ENCODE data around the gene SCAMP2. TPM values are rescaled to one million over a fixed set of nuclear protein-coding genes. Genes with fewer than 3 reads are reported as not detected.

Gene SCAMP2
- total RNA-seq, 1 donor: 31.3 TPM

- H3K4me1 ChIP-seq (ENCODE audit: insufficient read depth, low read length): peaks cover 45% of the 10 kb centered on the region
- H3K4me3 ChIP-seq (ENCODE audit: low read length): no peak overlapping the region
- H3K9me3 ChIP-seq (ENCODE audit: low read depth, low read length): no peaks in the 10 kb centered on the region
- H3K27me3 ChIP-seq (ENCODE audit: insufficient read depth, low read length): no peaks in the 10 kb centered on the region
Observed at GRCh38 chr15:74840851-74841775, 32.1 kb downstream of the SCAMP2 start.

GRCh38 chr15:74839526-74840395, 33.4 kb downstream of the SCAMP2 start:
- Histone ChIP-seq H3K9me3 (ENCODE audit: low read depth, low read length) (no peaks in the 10 kb centered on the region), H3K4me3 (ENCODE audit: low read length) (no peak overlapping the region), H3K27me3 (ENCODE audit: insufficient read depth, low read length) (no peaks in the 10 kb centered on the region)

DNA sequence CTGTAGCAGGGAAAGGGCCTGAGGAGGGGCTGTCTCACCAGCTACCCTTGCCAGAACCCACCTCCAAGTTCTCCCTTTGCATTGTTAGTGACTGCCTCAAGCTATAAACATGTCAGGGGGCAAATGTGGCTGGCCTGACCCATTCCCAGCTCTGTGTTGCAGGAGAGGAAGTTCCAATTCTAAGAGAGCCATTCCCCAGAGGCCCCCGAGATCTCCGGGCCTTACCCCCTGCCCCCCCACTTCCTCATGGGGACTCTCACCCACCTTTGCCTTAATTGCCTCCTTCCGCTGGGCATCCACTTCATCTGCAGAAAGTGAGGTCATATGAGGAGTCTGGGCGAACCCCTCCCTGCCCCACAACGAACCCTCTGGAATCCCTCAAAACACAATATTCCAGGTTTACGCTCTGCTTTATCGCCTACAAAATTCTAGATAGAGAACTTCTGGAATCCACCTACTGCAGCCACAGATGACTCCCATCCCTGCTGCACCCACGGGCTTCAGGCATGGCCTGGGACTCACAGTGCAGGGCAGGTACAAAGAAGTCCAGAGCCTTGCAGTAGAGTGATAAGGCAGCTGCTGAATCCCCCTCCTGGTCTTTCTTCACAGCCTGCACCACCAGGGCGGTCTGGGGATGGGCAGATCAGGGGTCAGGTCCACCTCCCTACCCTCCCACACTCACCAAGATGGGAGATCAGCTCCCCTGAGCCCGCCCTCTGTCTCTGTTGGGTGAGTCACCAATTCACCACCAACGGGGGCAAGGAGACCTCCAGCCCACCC, 34.2 kb downstream of the SCAMP2 start:
- no peak overlapping the region for H3K4me3 ChIP-seq (ENCODE audit: low read length)
- no peaks in the 10 kb centered on the region for H3K9me3 ChIP-seq (ENCODE audit: low read depth, low read length)
- H3K4me1 ChIP-seq (ENCODE audit: insufficient read depth, low read length): peaks cover 23% of the 10 kb centered on the region
- H3K27me3 ChIP-seq (ENCODE audit: insufficient read depth, low read length): no peaks in the 10 kb centered on the region

More at GRCh38 chr15:74839526-74840395, 33.4 kb downstream of the SCAMP2 start:
- peaks cover 32% of the 10 kb centered on the region for H3K4me1 ChIP-seq (ENCODE audit: insufficient read depth, low read length)

DNA sequence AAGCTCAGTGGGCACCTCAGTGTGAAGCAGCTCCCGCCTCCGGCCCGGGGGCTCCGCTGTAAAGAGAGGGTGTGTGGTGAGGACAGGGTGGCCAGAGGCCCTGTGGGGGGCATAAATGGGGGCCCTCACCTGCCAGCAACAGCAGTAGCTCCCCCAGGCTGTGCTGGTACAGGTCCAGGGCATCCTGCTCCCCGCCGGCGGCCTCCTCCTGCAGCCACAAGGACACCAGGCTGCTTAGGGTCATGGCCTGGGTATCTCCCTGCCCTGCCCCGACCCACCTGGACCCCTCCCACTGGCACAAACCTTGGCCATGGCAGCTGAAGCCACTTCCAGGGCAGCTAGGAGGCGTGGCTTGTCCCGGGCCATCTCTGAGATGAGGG, 35.0 kb downstream of the SCAMP2 start:
- H3K4me1 ChIP-seq (ENCODE audit: insufficient read depth, low read length): peaks cover 15% of the 10 kb centered on the region

GRCh38 chr15:74837482-74838136, 35.6 kb downstream of the SCAMP2 start:
- Histone ChIP-seq H3K4me1 (ENCODE audit: insufficient read depth, low read length) (peaks cover 13% of the 10 kb centered on the region), H3K4me3 (ENCODE audit: low read length) (no peak overlapping the region), H3K9me3 (ENCODE audit: low read depth, low read length) (no peaks in the 10 kb centered on the region), H3K27me3 (ENCODE audit: insufficient read depth, low read length) (no peaks in the 10 kb centered on the region)

More for the DNA sequence above, 35.0 kb downstream of the SCAMP2 start:
- H3K27me3 ChIP-seq (ENCODE audit: insufficient read depth, low read length): no peaks in the 10 kb centered on the region
- no peak overlapping the region for H3K4me3 ChIP-seq (ENCODE audit: low read length)
- no peaks in the 10 kb centered on the region for H3K9me3 ChIP-seq (ENCODE audit: low read depth, low read length)

DNA sequence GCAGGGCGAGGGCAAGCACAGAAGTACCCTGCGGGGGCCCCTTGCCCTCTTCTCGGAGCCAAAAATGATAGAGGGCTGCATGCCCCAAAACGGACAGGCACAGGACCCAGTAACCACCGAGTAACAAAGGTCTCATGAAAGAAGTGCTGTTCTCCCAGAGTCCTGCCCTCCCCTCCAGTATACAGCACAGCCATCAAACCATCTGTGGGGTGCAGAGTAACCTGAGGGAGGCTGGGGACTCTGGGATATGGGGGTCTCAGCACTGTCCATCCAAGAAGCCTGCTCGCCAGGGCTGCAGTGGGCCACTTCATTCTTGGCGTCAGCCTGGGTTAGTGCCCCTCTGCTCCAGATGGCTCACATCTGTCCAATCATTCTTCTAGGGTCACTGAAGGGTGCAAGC, 36.3 kb downstream of the SCAMP2 start:
- Histone ChIP-seq H3K27me3 (ENCODE audit: insufficient read depth, low read length) (no peaks in the 10 kb centered on the region), H3K4me1 (ENCODE audit: insufficient read depth, low read length) (peaks cover 6% of the 10 kb centered on the region), H3K9me3 (ENCODE audit: low read depth, low read length) (no peaks in the 10 kb centered on the region), H3K4me3 (ENCODE audit: low read length) (no peak overlapping the region)

DNA sequence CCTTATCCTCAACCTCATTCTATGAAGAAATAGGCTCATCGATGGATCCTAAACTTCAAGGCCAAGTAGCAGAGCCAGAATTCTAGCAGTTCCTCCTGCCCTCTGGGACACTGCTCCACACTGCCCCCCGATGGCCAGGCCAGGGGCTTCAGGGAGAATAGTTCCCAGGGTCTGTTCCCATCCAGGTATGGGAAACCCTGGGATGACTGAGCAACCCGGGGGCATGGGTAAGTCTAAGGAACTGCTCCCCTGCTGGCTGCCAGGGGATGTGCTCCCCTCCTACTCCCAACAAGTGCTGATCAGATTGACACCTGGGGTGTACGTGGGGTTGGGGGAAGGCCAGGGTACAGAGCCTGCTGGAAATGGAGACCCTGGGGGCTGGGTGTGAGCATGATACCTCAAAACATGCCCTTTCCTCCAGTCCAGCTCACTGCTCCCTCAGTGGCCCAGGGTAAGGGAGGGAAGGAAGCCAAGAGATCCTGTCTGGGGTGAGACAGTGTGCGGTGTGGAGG, 37.8 kb downstream of the SCAMP2 start:
- no peaks in the 10 kb centered on the region for H3K9me3 ChIP-seq (ENCODE audit: low read depth, low read length)

GRCh38 chr15:74833376-74834107, 39.6 kb downstream of the SCAMP2 start:
- Histone ChIP-seq H3K9me3 (ENCODE audit: low read depth, low read length) (no peaks in the 10 kb centered on the region), H3K27me3 (ENCODE audit: insufficient read depth, low read length) (peaks cover 2% of the 10 kb centered on the region), H3K4me1 (ENCODE audit: insufficient read depth, low read length) (no peaks in the 10 kb centered on the region), H3K4me3 (ENCODE audit: low read length) (no peak overlapping the region)

More for the DNA sequence above, 37.8 kb downstream of the SCAMP2 start:
- Histone ChIP-seq H3K4me1 (ENCODE audit: insufficient read depth, low read length) (no peaks in the 10 kb centered on the region), H3K4me3 (ENCODE audit: low read length) (no peak overlapping the region), H3K27me3 (ENCODE audit: insufficient read depth, low read length) (no peaks in the 10 kb centered on the region)

DNA sequence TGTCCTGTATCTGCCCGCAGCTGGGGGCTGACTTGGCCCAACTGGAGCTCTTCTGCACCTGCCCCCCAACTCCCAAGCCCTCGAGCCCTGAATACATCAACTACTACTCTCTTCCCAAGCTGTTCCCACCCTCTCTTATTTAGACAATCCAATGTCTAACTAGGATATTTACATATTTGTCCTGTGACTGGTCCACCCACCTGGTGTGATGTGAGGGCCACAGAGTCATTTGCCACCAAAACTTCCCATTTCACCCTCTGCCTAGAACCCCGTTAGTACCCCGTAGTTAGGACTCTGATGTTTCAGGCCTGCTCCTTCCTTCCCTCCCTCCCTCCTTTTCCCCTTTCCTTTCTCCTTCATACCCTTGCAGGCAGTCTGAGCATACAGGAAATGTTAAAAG, 40.3 kb downstream of the SCAMP2 start:
- Histone ChIP-seq H3K9me3 (ENCODE audit: low read depth, low read length) (no peaks in the 10 kb centered on the region), H3K4me1 (ENCODE audit: insufficient read depth, low read length) (no peaks in the 10 kb centered on the region), H3K4me3 (ENCODE audit: low read length) (no peak overlapping the region), H3K27me3 (ENCODE audit: insufficient read depth, low read length) (peaks cover 5% of the 10 kb centered on the region)

GRCh38 chr15:74831813-74832495, 41.2 kb downstream of the SCAMP2 start:
- no peaks in the 10 kb centered on the region for H3K4me1 ChIP-seq (ENCODE audit: insufficient read depth, low read length)
- no peak overlapping the region for H3K4me3 ChIP-seq (ENCODE audit: low read length)
- peaks cover 13% of the 10 kb centered on the region for H3K27me3 ChIP-seq (ENCODE audit: insufficient read depth, low read length)
- H3K9me3 ChIP-seq (ENCODE audit: low read depth, low read length): no peaks in the 10 kb centered on the region

- H3K4me3 ChIP-seq (ENCODE audit: low read length): no peak overlapping the region
- no peaks in the 10 kb centered on the region for H3K4me1 ChIP-seq (ENCODE audit: insufficient read depth, low read length)
- peaks cover 16% of the 10 kb centered on the region for H3K27me3 ChIP-seq (ENCODE audit: insufficient read depth, low read length)
- H3K9me3 ChIP-seq (ENCODE audit: low read depth, low read length): no peaks in the 10 kb centered on the region
Observed at GRCh38 chr15:74830868-74831267, 42.3 kb downstream of the SCAMP2 start.

DNA sequence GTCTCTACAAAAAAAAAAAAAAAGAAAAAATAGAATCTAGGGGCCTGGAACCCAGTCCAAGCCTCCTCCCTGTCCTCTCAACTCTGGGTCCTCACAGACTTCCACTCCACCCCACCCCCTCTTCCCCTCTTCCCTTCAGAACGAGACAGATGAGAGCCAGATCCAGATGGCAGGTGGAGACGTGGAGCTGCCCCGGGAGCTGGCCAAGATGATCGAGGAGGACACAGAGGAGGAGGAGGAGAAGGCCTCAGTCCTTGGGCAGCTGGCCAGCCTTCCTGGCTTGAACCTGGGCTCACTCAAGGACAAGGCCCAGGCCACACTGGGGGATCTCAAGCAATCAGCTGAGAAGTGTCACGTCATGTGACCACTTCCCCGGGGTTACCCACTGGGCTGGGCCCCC, 43.2 kb downstream of the SCAMP2 start:
- H3K27me3 ChIP-seq (ENCODE audit: insufficient read depth, low read length): peaks cover 16% of the 10 kb centered on the region
- no peaks in the 10 kb centered on the region for H3K4me1 ChIP-seq (ENCODE audit: insufficient read depth, low read length)
- H3K4me3 ChIP-seq (ENCODE audit: low read length): no peak overlapping the region

GRCh38 chr15:74829486-74829885, 43.7 kb downstream of the SCAMP2 start:
- Histone ChIP-seq H3K9me3 (ENCODE audit: low read depth, low read length) (no peaks in the 10 kb centered on the region), H3K4me1 (ENCODE audit: insufficient read depth, low read length) (no peaks in the 10 kb centered on the region), H3K27me3 (ENCODE audit: insufficient read depth, low read length) (peaks cover 16% of the 10 kb centered on the region), H3K4me3 (ENCODE audit: low read length) (no peak overlapping the region)

More for the DNA sequence above, 43.2 kb downstream of the SCAMP2 start:
- H3K9me3 ChIP-seq (ENCODE audit: low read depth, low read length): no peaks in the 10 kb centered on the region
